ENCODE results near the gene GPATCH8.

GPATCH8 gene

GRCh38 chr17:44378171-44378705, 125.0 kb downstream of the GPATCH8 start:
- TF ChIP-seq, protein P1, sequence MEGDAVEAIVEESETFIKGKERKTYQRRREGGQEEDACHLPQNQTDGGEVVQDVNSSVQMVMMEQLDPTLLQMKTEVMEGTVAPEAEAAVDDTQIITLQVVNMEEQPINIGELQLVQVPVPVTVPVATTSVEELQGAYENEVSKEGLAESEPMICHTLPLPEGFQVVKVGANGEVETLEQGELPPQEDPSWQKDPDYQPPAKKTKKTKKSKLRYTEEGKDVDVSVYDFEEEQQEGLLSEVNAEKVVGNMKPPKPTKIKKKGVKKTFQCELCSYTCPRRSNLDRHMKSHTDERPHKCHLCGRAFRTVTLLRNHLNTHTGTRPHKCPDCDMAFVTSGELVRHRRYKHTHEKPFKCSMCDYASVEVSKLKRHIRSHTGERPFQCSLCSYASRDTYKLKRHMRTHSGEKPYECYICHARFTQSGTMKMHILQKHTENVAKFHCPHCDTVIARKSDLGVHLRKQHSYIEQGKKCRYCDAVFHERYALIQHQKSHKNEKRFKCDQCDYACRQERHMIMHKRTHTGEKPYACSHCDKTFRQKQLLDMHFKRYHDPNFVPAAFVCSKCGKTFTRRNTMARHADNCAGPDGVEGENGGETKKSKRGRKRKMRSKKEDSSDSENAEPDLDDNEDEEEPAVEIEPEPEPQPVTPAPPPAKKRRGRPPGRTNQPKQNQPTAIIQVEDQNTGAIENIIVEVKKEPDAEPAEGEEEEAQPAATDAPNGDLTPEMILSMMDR (IDR thresholded peaks at IDR 0.05) = no peak

DNA sequence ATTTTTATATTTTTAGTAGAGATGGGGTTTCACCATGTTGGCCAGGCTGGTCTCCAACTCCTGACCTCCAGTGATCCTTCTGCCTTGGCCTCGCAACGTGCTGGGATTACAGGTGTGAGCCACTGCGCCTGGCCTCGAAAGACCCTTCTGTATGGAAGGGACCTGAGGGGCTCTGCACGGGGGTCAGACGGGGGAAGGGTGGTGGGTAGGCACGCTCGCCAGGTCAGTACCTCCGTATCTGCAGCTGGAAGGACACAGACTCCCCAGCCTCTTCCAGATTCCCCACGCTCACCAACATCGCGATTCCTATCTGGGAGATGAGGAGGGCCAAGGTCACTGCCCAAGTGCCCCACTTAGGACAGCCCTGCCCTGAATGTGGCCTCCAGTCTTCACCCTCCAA, 126.4 kb downstream of the GPATCH8 start:
- Histone ChIP-seq H3K36me3 (ENCODE audit: control insufficient read depth, insufficient read depth, low read length) (no peaks in the 10 kb centered on the region), H3K4me2 (ENCODE audit: low read length) (no peak overlapping the region), H3K79me2 (no peaks in the 10 kb centered on the region), H2AFZ (peak overlapping the region; percentile 64), H3K4me1 (peaks cover 16% of the 10 kb centered on the region), H3K9ac (no peak overlapping the region), H3K27ac (no peak overlapping the region), H3K27me3 (ENCODE audit: control insufficient read depth, insufficient read depth, low read length) (no peaks in the 10 kb centered on the region), H3K9me3 (ENCODE audit: control insufficient read depth, low read length) (no peaks in the 10 kb centered on the region), H3K4me3 (ENCODE audit: low read depth, low read length) (no peak overlapping the region)
- TF ChIP-seq, protein P1 (IDR thresholded peaks at IDR 0.05) = no peak

More at GRCh38 chr17:44378171-44378705, 125.0 kb downstream of the GPATCH8 start:
- Histone ChIP-seq H3K36me3 (ENCODE audit: control insufficient read depth, insufficient read depth, low read length) (no peaks in the 10 kb centered on the region), H3K9ac (no peak overlapping the region), H2AFZ (no peak overlapping the region), H3K27ac (no peak overlapping the region), H3K27me3 (ENCODE audit: control insufficient read depth, insufficient read depth, low read length) (no peaks in the 10 kb centered on the region), H3K79me2 (no peaks in the 10 kb centered on the region), H3K9me3 (ENCODE audit: control insufficient read depth, low read length) (no peaks in the 10 kb centered on the region), H3K4me3 (ENCODE audit: low read depth, low read length) (no peak overlapping the region), H3K4me2 (ENCODE audit: low read length) (no peak overlapping the region), H3K4me1 (peaks cover 16% of the 10 kb centered on the region)

DNA sequence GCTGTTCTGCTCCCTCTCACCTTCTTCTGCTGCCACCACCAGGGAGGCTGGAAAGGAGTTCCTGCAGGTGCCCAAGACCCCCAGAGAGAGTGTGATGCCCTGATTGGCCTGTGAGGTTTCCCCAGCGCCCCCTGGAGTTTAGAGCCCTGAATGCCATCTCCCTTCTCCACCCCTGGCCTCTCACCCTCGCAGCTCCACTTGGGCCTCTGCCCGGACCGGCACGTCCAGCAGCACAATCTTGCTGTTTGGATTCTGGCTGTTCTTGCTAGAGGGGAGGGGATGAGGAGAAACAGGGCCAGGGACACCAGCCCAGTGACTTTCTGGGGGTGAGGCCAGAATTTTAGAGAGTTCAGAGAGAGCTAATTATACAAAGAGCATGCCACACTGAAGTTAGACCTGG, 127.1 kb downstream of the GPATCH8 start:
- H3K9ac ChIP-seq = no peak overlapping the region
- H3K27ac ChIP-seq = peak overlapping the region; percentile 81

GRCh38 chr17:44375196-44376017, 127.8 kb downstream of the GPATCH8 start:
- TF ChIP-seq, protein P1 (IDR thresholded peaks at IDR 0.05) = no peak
- Histone ChIP-seq H2AFZ (peak overlapping the region; percentile 92), H3K79me2 (no peaks in the 10 kb centered on the region), H3K4me2 (ENCODE audit: low read length) (peak overlapping the region; percentile 33), H3K4me1 (peaks cover 16% of the 10 kb centered on the region), H3K27ac (peak overlapping the region; percentile 81), H3K4me3 (ENCODE audit: low read depth, low read length) (no peak overlapping the region), H3K9me3 (ENCODE audit: control insufficient read depth, low read length) (no peaks in the 10 kb centered on the region), H3K36me3 (ENCODE audit: control insufficient read depth, insufficient read depth, low read length) (no peaks in the 10 kb centered on the region), H3K9ac (no peak overlapping the region), H3K27me3 (ENCODE audit: control insufficient read depth, insufficient read depth, low read length) (no peaks in the 10 kb centered on the region)

More for the DNA sequence above, 127.1 kb downstream of the GPATCH8 start:
- H3K4me1 ChIP-seq = peaks cover 16% of the 10 kb centered on the region
- H2AFZ ChIP-seq = peak overlapping the region; percentile 64
- H3K4me3 ChIP-seq (ENCODE audit: low read depth, low read length) = no peak overlapping the region
- no peaks in the 10 kb centered on the region for H3K27me3 ChIP-seq (ENCODE audit: control insufficient read depth, insufficient read depth, low read length)
- H3K4me2 ChIP-seq (ENCODE audit: low read length) = no peak overlapping the region
- TF ChIP-seq, protein P1 (IDR thresholded peaks at IDR 0.05) = peak; percentile 34
- H3K36me3 ChIP-seq (ENCODE audit: control insufficient read depth, insufficient read depth, low read length) = no peaks in the 10 kb centered on the region
- no peaks in the 10 kb centered on the region for H3K79me2 ChIP-seq
- no peaks in the 10 kb centered on the region for H3K9me3 ChIP-seq (ENCODE audit: control insufficient read depth, low read length)

All from parathyroid adenoma (tissue), 2 donors.